NCI-H128 (cell line): ENCODE measurements around the gene PPP1R13B.
A peak's percentile ranks its signal among the peaks of the same experiment; 100 is the strongest.

ENCODE experiments used
- DNase-seq: peaks from one replicate; lab custom pipeline; 2025; ENCODE audit not compliant: unreplicated experiment; lab: John Stamatoyannopoulos, UW

Gene PPP1R13B

GRCh38 chr14:103836976-103837725, 10.2 kb downstream of the PPP1R13B start:
- DNase-seq = no peak

GRCh38 chr14:103834956-103835355, 12.4 kb downstream of the PPP1R13B start:
- no peak for DNase-seq

GRCh38 chr14:103833711-103834110, 13.7 kb downstream of the PPP1R13B start:
- DNase-seq = no peak

GRCh38 chr14:103832046-103832445, 15.3 kb downstream of the PPP1R13B start:
- no peak for DNase-seq

DNA sequence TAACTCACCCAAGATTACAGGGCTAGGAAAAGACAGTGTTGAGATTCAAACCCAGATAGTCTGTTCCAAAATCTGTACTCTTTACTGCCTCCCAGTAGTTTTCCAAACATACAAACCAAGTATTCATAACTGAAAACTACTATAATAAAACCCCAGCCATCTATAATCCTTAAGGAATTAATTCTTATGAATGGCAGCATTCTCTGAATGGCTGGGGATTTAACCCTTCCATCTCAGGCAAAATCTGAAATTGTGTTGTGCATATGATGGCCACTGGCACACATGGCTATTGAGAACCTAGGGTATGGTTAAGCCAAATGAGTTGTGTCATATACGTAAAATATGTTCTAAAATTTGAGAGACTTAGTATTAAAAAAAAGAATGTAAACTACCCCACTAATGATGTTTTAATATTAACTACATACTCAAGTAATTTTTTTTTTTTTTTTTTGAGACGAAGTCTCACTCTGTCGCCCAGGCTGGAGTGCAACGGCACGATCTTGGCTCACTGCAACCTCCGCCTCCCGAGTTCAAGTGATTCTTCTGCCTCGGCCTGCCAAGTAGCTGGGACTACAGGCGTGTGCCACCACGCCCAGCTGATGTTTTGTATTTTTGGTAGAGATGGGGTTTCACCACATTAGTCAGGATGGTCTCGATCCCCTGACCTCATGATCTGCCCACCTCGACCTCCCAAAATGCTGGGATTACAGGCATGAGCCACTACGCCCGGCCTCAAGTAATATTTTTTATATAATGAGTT, 16.7 kb downstream of the PPP1R13B start:
- no peak for DNase-seq

- no peak for DNase-seq
Measured at GRCh38 chr14:103828315-103828967, 18.9 kb downstream of the PPP1R13B start.

DNA sequence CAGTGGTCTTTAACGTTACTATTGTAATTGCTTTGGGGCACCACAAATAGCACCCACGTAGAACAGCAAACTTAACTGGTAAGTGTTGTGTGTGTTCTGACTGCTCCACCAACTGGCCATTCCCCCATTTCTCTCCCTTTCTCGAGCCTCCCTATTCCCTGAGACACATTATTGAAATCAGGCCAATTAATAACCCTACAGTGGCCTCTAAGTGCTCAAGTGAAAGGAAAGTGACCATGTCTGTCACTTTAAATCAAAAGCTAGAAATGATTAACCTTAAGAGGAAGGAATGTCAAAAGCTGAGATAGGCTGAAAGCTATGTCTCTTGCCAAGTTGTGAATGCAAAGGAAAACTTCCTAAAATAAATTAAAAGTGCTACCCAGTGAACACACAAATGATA, 22.3 kb downstream of the PPP1R13B start:
- no peak for DNase-seq

- DNase-seq = no peak
Measured at GRCh38 chr14:103820908-103821307, 26.5 kb downstream of the PPP1R13B start.

DNA sequence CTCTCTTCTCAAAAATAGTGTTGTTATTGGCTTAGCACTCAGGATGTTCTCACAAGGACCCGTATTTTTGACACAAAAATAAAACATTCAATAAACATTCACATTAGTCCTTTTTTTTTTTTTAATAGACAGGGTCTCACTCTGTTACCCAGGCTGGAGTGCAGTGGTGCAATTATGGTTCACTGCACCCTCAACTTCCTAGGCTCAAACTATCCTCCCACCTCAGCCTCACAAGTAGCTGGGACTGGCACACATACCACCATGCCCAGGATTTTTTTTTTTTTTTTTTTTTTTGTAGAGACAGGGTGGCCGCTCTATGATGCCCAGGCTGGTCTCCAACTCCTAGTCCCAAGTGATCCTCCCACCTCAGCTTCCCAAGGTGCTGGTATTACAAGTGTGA, 27.0 kb downstream of the PPP1R13B start:
- no peak for DNase-seq

- DNase-seq = peak; percentile 85
Measured at GRCh38 chr14:103819503-103820307, 27.7 kb downstream of the PPP1R13B start.

- no peak for DNase-seq
Measured at GRCh38 chr14:103818870-103819269, 28.5 kb downstream of the PPP1R13B start.

GRCh38 chr14:103818422-103818821, 29.0 kb downstream of the PPP1R13B start:
- DNase-seq = no peak

DNA sequence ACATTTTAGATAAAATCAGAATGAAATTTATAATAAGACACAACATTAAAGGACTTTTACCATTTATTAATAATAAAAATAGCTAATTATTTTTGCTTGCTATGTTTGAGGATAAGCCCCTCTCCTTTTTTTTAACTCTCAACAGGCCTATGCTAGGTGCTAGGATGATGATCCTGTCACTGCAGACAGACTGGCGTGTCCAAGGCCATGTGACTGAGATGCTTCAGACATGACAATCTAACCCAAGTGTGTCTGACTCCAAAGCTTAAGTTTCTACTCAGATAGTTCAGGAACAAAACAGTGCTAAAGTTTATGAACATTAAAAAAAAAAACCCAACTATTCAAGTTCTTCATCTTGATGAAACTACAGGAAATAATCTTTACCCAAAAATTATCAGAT, 29.8 kb downstream of the PPP1R13B start:
- no peak for DNase-seq

DNA sequence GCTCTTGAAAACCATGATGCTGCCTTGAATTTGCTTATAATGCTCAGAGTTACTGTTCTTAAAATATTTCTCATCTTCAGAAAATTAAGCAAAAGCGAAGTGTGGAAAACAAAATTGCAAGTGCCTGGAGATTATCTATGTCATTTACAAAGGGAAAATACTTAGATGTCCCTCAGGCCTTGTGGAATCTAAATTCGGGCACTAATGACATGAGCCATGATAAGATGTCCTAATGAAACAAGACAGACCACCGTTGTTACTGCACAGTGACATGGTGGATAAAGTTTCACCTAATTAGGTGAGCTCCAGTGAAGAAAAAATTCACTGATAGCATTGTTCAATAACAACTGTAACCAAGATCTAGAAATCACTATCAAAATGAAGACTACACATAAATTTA, 30.4 kb downstream of the PPP1R13B start:
- no peak for DNase-seq

DNA sequence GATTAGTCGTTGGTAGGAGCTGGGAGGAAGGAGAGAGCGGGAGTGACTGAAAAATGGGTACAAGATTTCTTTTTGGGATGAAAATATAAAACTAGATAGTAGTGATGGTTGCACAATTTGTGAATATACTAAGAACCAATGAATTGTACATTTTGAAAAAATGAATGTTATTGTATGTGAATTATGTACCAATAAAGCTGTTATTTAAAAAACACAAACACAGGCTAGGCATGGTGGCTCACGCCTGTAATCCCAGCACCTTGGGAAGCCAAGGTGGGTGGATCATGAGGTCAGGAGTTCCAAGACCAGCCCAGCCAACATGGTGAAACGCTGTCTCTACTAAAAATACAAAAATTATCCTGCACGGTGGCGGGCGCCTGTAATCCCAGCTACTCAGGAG, 32.1 kb downstream of the PPP1R13B start:
- DNase-seq = no peak

GRCh38 chr14:103811189-103811588, 36.2 kb downstream of the PPP1R13B start:
- no peak for DNase-seq

DNA sequence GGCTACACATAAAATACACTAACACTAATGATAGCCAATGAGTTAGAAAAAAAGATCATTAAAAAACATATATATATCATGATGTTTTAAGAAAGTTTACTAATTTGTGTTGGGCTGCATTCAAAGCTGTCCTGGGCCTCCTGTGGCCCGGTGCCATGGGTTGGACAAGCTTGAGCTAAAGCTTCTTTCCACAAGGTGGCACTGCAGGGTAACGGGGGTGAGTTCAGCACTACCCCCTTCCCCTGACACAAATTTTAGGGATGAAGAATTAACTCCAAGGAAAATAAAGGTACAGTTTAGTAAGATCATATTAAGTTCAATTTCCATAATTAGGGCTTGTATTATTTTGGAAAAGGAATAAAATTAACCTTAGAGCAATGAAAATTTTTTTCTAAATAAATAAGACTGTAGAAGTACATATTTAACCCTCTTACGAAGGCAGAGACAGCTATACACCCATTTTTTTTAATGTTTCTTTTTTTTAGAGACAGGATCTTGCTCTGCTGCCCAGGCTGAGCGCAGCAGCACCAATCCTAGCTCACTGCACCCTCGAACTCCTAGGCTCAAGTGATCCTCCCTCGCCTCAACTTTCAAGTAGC, 38.9 kb downstream of the PPP1R13B start:
- DNase-seq = peak; percentile 68

- DNase-seq = no peak
Measured at GRCh38 chr14:103806805-103807204, 40.6 kb downstream of the PPP1R13B start.

GRCh38 chr14:103805708-103806107, 41.7 kb downstream of the PPP1R13B start:
- DNase-seq = no peak

GRCh38 chr14:103803661-103804060, 43.7 kb downstream of the PPP1R13B start:
- no peak for DNase-seq

GRCh38 chr14:103802356-103802755, 45.0 kb downstream of the PPP1R13B start:
- no peak for DNase-seq
